ENCODE results near the gene AGRN.
"Not testable (repeated sequence)": the region's sequence is repeated elsewhere in the genome, so short reads cannot be mapped to it uniquely, and the experiment has no call there.

The AGRN gene

GRCh38 chr1:1061682-1062345 lies 41.9 kb downstream of the AGRN start:
- Histone ChIP-seq H3K9ac (ENCODE audit: low read depth in 1 of 2, low read length in 2 of 2) (no peak overlapping the region), H3K4me1 (ENCODE audit: control insufficient read depth in 1 of 2, insufficient read depth in 2 of 2, low read length in 2 of 2) (peaks cover 5 to 17% of the 10 kb centered on the region in 2 donors), H3K4me3 (ENCODE audit: low read depth in 1 of 2, low read length in 2 of 2) (no peak overlapping the region), H3K36me3 (ENCODE audit: control insufficient read depth in 1 of 2, insufficient read depth in 2 of 2, low read length in 2 of 2) (no peaks in the 10 kb centered on the region), H3K27me3 (ENCODE audit: control insufficient read depth in 1 of 2, insufficient read depth in 2 of 2, low read length in 2 of 2) (peaks cover 60 to 67% of the 10 kb centered on the region in 2 donors), H3K9me3 (ENCODE audit: control insufficient read depth in 1 of 2, low read length in 2 of 2) (no peaks in the 10 kb centered on the region), H3K27ac (ENCODE audit: low read depth, low read length) (no peak overlapping the region)

DNA sequence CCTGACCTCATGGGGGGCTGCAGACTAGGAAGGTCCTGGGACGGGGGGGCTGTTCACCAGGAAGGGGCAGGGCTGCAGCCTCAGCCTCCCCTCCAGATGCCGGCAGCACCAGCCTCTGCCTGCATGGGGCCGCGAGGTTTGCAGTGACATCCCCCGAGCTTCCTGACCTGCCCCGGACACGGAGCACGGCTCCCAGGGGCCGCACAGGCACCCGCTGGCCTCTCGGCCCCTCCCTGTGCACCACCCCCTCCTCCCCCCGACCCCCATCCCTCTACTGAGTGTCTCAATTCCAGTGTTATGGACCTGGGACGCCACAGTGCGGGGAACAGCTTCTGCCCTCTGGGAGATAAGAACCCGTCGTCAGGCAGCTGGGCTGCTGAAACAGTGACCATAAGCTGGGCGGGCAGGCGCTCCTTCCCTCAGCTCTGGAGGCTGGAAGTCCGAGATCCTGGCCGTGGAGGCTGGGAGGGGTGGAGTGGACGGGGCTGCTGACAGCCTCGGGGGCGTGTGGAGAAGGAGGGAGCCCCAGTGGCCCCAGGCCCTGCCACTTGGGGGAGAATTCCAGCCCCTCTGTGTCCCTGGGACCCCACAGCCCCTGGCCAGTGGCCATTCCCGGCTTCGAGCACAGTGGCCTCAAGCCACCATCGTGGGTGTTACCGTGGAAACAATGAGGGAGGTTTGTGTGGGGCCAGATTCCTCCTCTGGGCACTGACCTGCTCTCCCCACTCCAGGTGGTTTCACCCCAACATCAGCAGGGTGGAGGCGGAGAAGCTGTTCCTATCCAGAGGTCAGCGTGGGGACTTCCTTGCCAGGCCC lies 42.6 kb downstream of the AGRN start:
- H3K4me1 ChIP-seq (ENCODE audit: control insufficient read depth in 1 of 2, insufficient read depth in 2 of 2, low read length in 2 of 2) = peaks cover 5 to 17% of the 10 kb centered on the region in 2 donors
- H3K27ac ChIP-seq (ENCODE audit: low read depth, low read length) = no peak overlapping the region
- no peaks in the 10 kb centered on the region for H3K36me3 ChIP-seq (ENCODE audit: control insufficient read depth in 1 of 2, insufficient read depth in 2 of 2, low read length in 2 of 2)
- no peak overlapping the region for H3K9ac ChIP-seq (ENCODE audit: low read depth in 1 of 2, low read length in 2 of 2)
- peaks cover 60 to 65% of the 10 kb centered on the region in 2 donors for H3K27me3 ChIP-seq (ENCODE audit: control insufficient read depth in 1 of 2, insufficient read depth in 2 of 2, low read length in 2 of 2)
- no peaks in the 10 kb centered on the region for H3K9me3 ChIP-seq (ENCODE audit: control insufficient read depth in 1 of 2, low read length in 2 of 2)
- no peak overlapping the region for H3K4me3 ChIP-seq (ENCODE audit: low read depth in 1 of 2, low read length in 2 of 2)

- peaks cover 10 to 22% of the 10 kb centered on the region in 2 donors for H3K4me1 ChIP-seq (ENCODE audit: control insufficient read depth in 1 of 2, insufficient read depth in 2 of 2, low read length in 2 of 2)
- no peak overlapping the region for H3K27ac ChIP-seq (ENCODE audit: low read depth, low read length)
- no peaks in the 10 kb centered on the region for H3K9me3 ChIP-seq (ENCODE audit: control insufficient read depth in 1 of 2, low read length in 2 of 2)
- H3K27me3 ChIP-seq (ENCODE audit: control insufficient read depth in 1 of 2, insufficient read depth in 2 of 2, low read length in 2 of 2) = peaks cover 58 to 60% of the 10 kb centered on the region in 2 donors
- H3K36me3 ChIP-seq (ENCODE audit: control insufficient read depth in 1 of 2, insufficient read depth in 2 of 2, low read length in 2 of 2) = no peaks in the 10 kb centered on the region
- H3K9ac ChIP-seq (ENCODE audit: low read depth in 1 of 2, low read length in 2 of 2) = no peak overlapping the region
- H3K4me3 ChIP-seq (ENCODE audit: low read depth in 1 of 2, low read length in 2 of 2) = no peak overlapping the region
Observed at GRCh38 chr1:1063261-1063944, 43.5 kb downstream of the AGRN start.

- Histone ChIP-seq H3K9me3 (ENCODE audit: control insufficient read depth in 1 of 2, low read length in 2 of 2) (no peaks in the 10 kb centered on the region), H3K9ac (ENCODE audit: low read depth in 1 of 2, low read length in 2 of 2) (no peak overlapping the region), H3K27me3 (ENCODE audit: control insufficient read depth in 1 of 2, insufficient read depth in 2 of 2, low read length in 2 of 2) (peaks cover 51 to 54% of the 10 kb centered on the region in 2 donors), H3K27ac (ENCODE audit: low read depth, low read length) (no peak overlapping the region), H3K4me1 (ENCODE audit: control insufficient read depth in 1 of 2, insufficient read depth in 2 of 2, low read length in 2 of 2) (peaks cover 10 to 16% of the 10 kb centered on the region in 2 donors), H3K4me3 (ENCODE audit: low read depth in 1 of 2, low read length in 2 of 2) (no peak overlapping the region), H3K36me3 (ENCODE audit: control insufficient read depth in 1 of 2, insufficient read depth in 2 of 2, low read length in 2 of 2) (no peaks in the 10 kb centered on the region)
Observed at GRCh38 chr1:1063945-1064831, 44.3 kb downstream of the AGRN start.

DNA sequence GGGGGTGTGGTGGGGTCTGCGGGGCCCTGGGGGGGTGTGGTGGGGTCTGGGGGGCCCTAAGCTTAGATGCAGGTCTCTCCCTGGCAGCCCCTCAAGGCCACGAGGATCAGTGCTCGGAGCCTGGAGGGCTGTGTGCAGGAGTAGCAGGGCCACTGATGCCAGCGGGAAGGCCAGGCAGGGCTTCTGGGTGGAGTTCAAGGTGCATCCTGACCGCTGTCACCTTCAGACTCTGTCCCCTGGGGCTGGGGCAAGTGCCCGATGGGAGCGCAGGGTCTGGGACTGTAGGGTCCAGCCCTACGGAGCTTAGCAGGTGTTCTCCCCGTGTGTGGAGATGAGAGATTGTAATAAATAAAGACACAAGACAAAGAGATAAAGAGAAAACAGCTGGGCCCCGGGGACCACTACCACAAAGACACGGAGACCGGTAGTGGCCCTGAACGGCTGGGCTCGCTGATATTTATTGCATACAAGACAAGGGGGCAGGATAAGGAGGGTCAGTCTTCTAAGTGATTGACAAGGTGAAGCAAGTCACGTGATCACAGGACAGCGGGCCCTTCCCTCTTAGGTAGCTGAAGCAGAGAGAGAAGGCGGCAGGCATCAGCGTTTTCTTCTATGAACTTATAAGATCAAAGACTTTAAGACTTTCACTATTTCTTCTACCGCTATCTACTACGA lies 45.5 kb downstream of the AGRN start:
- H3K27ac ChIP-seq (ENCODE audit: low read depth, low read length) = no peak overlapping the region
- H3K4me1 ChIP-seq (ENCODE audit: control insufficient read depth in 1 of 2, insufficient read depth in 2 of 2, low read length in 2 of 2) = peaks cover 10 to 15% of the 10 kb centered on the region in 2 donors
- H3K4me3 ChIP-seq (ENCODE audit: low read depth in 1 of 2, low read length in 2 of 2) = no peak overlapping the region
- no peak overlapping the region for H3K9ac ChIP-seq (ENCODE audit: low read depth in 1 of 2, low read length in 2 of 2)
- peaks cover 43 to 53% of the 10 kb centered on the region in 2 donors for H3K27me3 ChIP-seq (ENCODE audit: control insufficient read depth in 1 of 2, insufficient read depth in 2 of 2, low read length in 2 of 2)
- no peaks in the 10 kb centered on the region for H3K36me3 ChIP-seq (ENCODE audit: control insufficient read depth in 1 of 2, insufficient read depth in 2 of 2, low read length in 2 of 2)
- H3K9me3 ChIP-seq (ENCODE audit: control insufficient read depth in 1 of 2, low read length in 2 of 2) = no peaks in the 10 kb centered on the region

GRCh38 chr1:1065940-1066304 lies 46.0 kb downstream of the AGRN start:
- not testable (repeated sequence) for H3K27ac ChIP-seq (ENCODE audit: low read depth, low read length); H3K4me3 ChIP-seq (ENCODE audit: low read depth in 1 of 2, low read length in 2 of 2); H3K9me3 ChIP-seq (ENCODE audit: control insufficient read depth in 1 of 2, low read length in 2 of 2); H3K9ac ChIP-seq (ENCODE audit: low read depth in 1 of 2, low read length in 2 of 2); H3K36me3 ChIP-seq (ENCODE audit: control insufficient read depth in 1 of 2, insufficient read depth in 2 of 2, low read length in 2 of 2)
- Histone ChIP-seq H3K4me1 (ENCODE audit: control insufficient read depth in 1 of 2, insufficient read depth in 2 of 2, low read length in 2 of 2) (peaks cover 10 to 15% of the 10 kb centered on the region in 2 donors), H3K27me3 (ENCODE audit: control insufficient read depth in 1 of 2, insufficient read depth in 2 of 2, low read length in 2 of 2) (peaks cover 40 to 49% of the 10 kb centered on the region in 2 donors)

DNA sequence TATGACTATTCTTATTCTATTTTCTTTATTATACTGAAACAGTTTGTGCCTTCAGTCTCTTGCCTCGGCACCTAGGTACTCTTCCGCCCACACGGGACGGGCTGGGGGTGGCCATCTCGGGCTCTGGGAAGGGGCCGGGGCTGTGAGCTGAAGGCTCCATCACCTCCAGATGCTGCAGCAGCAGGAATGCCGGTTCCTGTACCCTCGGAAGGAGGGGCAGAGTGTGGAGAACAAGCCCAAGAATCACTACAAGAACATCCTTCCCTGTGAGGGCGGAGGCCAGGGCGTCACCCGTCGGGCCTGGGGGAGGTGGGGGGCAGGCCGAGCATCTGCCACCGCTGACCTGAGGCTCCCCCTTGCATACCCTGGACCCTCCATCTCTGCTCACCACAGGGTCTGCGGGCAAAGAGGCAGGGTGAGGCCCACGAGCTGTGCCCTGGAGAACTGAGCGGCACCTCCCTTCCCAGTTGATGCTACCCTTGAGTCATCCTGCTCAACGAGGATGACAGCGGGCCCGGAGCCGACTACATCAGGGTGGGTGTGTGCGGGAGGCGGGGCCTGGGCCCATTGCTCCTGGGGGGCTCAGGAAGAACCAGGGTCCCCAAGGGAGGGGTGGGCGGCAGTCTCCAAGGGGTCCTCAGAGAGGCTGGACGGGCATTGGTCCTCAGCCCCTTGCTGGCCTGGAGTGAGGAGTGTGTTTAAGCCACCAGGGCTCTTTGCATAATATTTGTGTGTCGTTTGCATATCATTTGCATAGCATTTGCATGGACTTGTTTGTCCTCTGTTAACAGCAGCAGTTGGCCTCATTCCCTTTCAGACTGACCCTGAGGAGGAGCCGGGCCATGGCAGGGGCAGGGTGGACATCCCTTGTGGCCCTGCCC lies 46.7 kb downstream of the AGRN start:
- Histone ChIP-seq H3K9me3 (ENCODE audit: control insufficient read depth in 1 of 2, low read length in 2 of 2) (no peaks in the 10 kb centered on the region), H3K4me1 (ENCODE audit: control insufficient read depth in 1 of 2, insufficient read depth in 2 of 2, low read length in 2 of 2) (peaks cover 10 to 15% of the 10 kb centered on the region in 2 donors), H3K27ac (ENCODE audit: low read depth, low read length) (no peak overlapping the region), H3K4me3 (ENCODE audit: low read depth in 1 of 2, low read length in 2 of 2) (no peak overlapping the region), H3K36me3 (ENCODE audit: control insufficient read depth in 1 of 2, insufficient read depth in 2 of 2, low read length in 2 of 2) (no peaks in the 10 kb centered on the region), H3K27me3 (ENCODE audit: control insufficient read depth in 1 of 2, insufficient read depth in 2 of 2, low read length in 2 of 2) (peaks cover 32 to 42% of the 10 kb centered on the region in 2 donors), H3K9ac (ENCODE audit: low read depth in 1 of 2, low read length in 2 of 2) (no peak overlapping the region)

DNA sequence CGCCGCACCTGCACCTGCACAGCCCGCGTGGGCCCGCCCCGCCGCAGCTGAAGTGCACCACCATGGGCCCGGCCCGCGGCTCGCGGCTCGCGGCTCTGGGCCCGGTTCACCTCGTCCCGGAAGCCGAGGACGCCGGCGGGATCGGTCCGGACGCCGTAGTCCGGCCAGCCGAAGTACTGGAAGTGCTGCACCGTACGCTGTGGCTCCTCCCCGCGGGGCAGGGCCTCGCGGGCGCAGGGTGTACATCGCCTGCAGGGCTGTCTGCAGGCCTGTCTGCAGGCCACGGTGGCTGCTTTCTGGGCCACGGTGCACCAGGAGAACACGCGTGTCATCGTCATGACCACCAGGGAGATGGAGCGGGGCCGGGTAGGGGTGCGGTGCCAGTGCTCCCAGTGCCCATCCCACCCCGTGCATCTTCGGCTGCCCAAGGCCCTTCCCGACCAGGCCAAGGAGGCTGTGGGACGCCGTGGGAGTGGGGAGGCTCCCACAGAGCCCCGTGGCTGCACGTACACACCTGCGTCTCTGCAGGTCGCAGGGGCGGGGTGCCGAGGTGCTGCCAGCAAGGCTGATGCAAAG lies 47.5 kb downstream of the AGRN start:
- Histone ChIP-seq H3K9ac (ENCODE audit: low read depth in 1 of 2, low read length in 2 of 2) (no peak overlapping the region), H3K27me3 (ENCODE audit: control insufficient read depth in 1 of 2, insufficient read depth in 2 of 2, low read length in 2 of 2) (peaks cover 26 to 40% of the 10 kb centered on the region in 2 donors), H3K9me3 (ENCODE audit: control insufficient read depth in 1 of 2, low read length in 2 of 2) (no peaks in the 10 kb centered on the region), H3K4me3 (ENCODE audit: low read depth in 1 of 2, low read length in 2 of 2) (no peak overlapping the region), H3K27ac (ENCODE audit: low read depth, low read length) (no peak overlapping the region), H3K4me1 (ENCODE audit: control insufficient read depth in 1 of 2, insufficient read depth in 2 of 2, low read length in 2 of 2) (peaks cover 10 to 15% of the 10 kb centered on the region in 2 donors), H3K36me3 (ENCODE audit: control insufficient read depth in 1 of 2, insufficient read depth in 2 of 2, low read length in 2 of 2) (no peaks in the 10 kb centered on the region)

All from duodenal mucosa (tissue), 2 donors.